Panc1 (cell line): ENCODE results near the gene TBX18. TPM values are rescaled to one million over a fixed set of nuclear protein-coding genes. Genes with fewer than 3 reads are reported as not detected.

Experiments used
- ATAC-seq: fragments of 200-7000 bp; cut with Tn5 transposase; 2 replicates; pipeline ENCODE4 v1.9.1; 2020; ENCODE audit warnings: mild to moderate bottlenecking, moderate library complexity
- BruUV-seq: library from RNA; stranded (reverse); fragments of 400-500 nt; replicated peaks from 2 replicates; lab custom pipeline; 2021; lab: Mats Ljungman, UMichigan
- CTCF ChIA-PET: fragments of 300-600 bp; sonication (Branson Sonifier 250); formaldehyde crosslinking; loops from one replicate; lab custom pipeline; 2022; ENCODE audit warnings: antibody characterized with exemption; lab: Charles Lee
- POLR2A ChIA-PET: fragments of 300-600 bp; sonication (Branson Sonifier 250); formaldehyde crosslinking; loops from one replicate; lab custom pipeline; 2022; ENCODE audit warnings: antibody characterized with exemption; lab: Charles Lee
- DNase-seq: peaks from one replicate; pipeline ENCODE4 v3.0.0-alpha.2; 2010; ENCODE audit warnings: low read depth, low spot score
- H3K27ac ChIP-seq: 2 replicates; pipeline ENCODE4 v1.5.1; 2011; ENCODE audit warnings: mild to moderate bottlenecking, low read length, inconsistent platforms
- H3K27me3 ChIP-seq: fragments of 200-500 bp; sonication (Bioruptor generic); 2 replicates; pipeline ENCODE4 v1.6.0; 2014; ENCODE audit warnings: low read length, inconsistent platforms; ENCODE audit not compliant: control insufficient read depth, insufficient read depth
- H3K36me3 ChIP-seq: fragments of 200-500 bp; sonication (Bioruptor generic); 2 replicates; pipeline ENCODE4 v1.5.1; 2014; ENCODE audit warnings: inconsistent platforms, mild to moderate bottlenecking, low read length, moderate library complexity; ENCODE audit not compliant: control insufficient read depth, insufficient read depth
- H3K4me1 ChIP-seq: 2 replicates; pipeline ENCODE4 v1.5.1; 2011; ENCODE audit warnings: inconsistent platforms, mild to moderate bottlenecking, low read length, moderate library complexity; ENCODE audit not compliant: control insufficient read depth, insufficient read depth
- H3K4me3 ChIP-seq, 2 experiments: 2 replicates each; pipeline ENCODE4 v1.5.1; 2011 to 2012; ENCODE audit warnings: low read depth in 2 of 2, low read length in 2 of 2, mild to moderate bottlenecking in 2 of 2, inconsistent platforms in 1 of 2, moderate library complexity in 1 of 2
- H3K9me3 ChIP-seq: fragments of 200-500 bp; sonication (Bioruptor generic); 2 replicates; pipeline ENCODE4 v1.5.1; 2014; ENCODE audit warnings: low read depth, mild to moderate bottlenecking, inconsistent platforms, low read length, moderate library complexity; ENCODE audit not compliant: control insufficient read depth, insufficient read depth
- CTCF ChIP-seq: fragments of 450-650 bp; IDR thresholded peaks from 2 replicates; pipeline ENCODE4 v1.5.1; 2017; ENCODE audit warnings: mild to moderate bottlenecking
- POLR2AphosphoS5 ChIP-seq: IDR thresholded peaks from 2 replicates; pipeline ENCODE4 v1.6.1; 2012; ENCODE audit warnings: mild to moderate bottlenecking, low read depth, low read length, moderate library complexity
- REST ChIP-seq, 2 experiments: IDR thresholded peaks; 2 replicates each; pipeline ENCODE4 v1.6.1; 2011 to 2012; ENCODE audit warnings: low read depth in 2 of 2, control low read depth in 1 of 2, low read length in 1 of 2, mild to moderate bottlenecking in 1 of 2, moderate library complexity in 1 of 2; ENCODE audit not compliant: insufficient read depth in 1 of 2
- SIN3A ChIP-seq: IDR thresholded peaks from 2 replicates; pipeline ENCODE4 v1.6.1; 2012; ENCODE audit warnings: low read depth, mild to moderate bottlenecking, low read length, moderate library complexity, borderline replicate concordance; ENCODE audit not compliant: insufficient read depth
- TCF7L2 ChIP-seq: IDR thresholded peaks from 2 replicates; pipeline ENCODE4 v1.6.1; 2011; ENCODE audit warnings: mild to moderate bottlenecking, low read depth, low read length, inconsistent platforms
- in situ Hi-C: cut with HindIII; loops from 2 replicates; pipeline ENCODE4 v1.10.0; 2016; ENCODE audit warnings: low sequenced_read_pairs, low pct_unique_long_range_greater_than_20kb
- intact Hi-C: fragments of 100-400 bp; cut with micrococcal nuclease; formaldehyde crosslinking; loops from one replicate; pipeline ENCODE4 v1.10.0; 2022; ENCODE audit not compliant: unreplicated experiment
- total RNA-seq: library from RNA; stranded (reverse); gene quantifications from one replicate; pipeline ENCODE4 v1.2.1, GENCODE V29; 2021; ENCODE audit not compliant: unreplicated experiment

Gene TBX18
- total RNA-seq, 1 experiment from 2014 or later: 10.1 TPM

- intact Hi-C loops (no loop called here), in situ Hi-C loops (no loop called here)
- Histone ChIP-seq H3K27me3 (peaks cover 4% of the 10 kb centered on the region), H3K4me3 (no peak overlapping the region), H3K9me3 (no peaks in the 10 kb centered on the region), H3K27ac (no peak overlapping the region), H3K36me3 (no peaks in the 10 kb centered on the region), H3K4me1 (no peaks in the 10 kb centered on the region)
- BruUV-seq: no TSS peak
- ATAC-seq: no peak
- TF ChIP-seq SIN3A: no peak
- TF ChIP-seq CTCF: no peak
- TF ChIP-seq POLR2AphosphoS5: no peak
- TF ChIP-seq REST (IDR thresholded peaks at IDR 0.05; ENCODE audit: insufficient read depth in 1 of 2, low read depth in 2 of 2, low read length in 1 of 2): no peak
- no peak for TF ChIP-seq TCF7L2
- ChIA-PET CTCF (no interaction called here), POLR2A (no interaction called here)
- DNase-seq: no peak
Measured at GRCh38 chr6:84791233-84791632, 26.8 kb upstream of the TBX18 start.

GRCh38 chr6:84789170-84789569 lies 24.8 kb upstream of the TBX18 start:
- no peaks in the 10 kb centered on the region for H3K9me3 ChIP-seq
- intact Hi-C loops (no loop called here), in situ Hi-C loops (no loop called here)
- peaks cover 8% of the 10 kb centered on the region for H3K27me3 ChIP-seq
- no peak overlapping the region for H3K4me3 ChIP-seq
- ChIA-PET CTCF (no interaction called here), POLR2A (no interaction called here)
- H3K36me3 ChIP-seq: no peaks in the 10 kb centered on the region
- no peaks in the 10 kb centered on the region for H3K4me1 ChIP-seq
- ATAC-seq (no peak), DNase-seq (no peak)
- TF ChIP-seq REST (IDR thresholded peaks at IDR 0.05; ENCODE audit: insufficient read depth in 1 of 2, low read depth in 2 of 2, low read length in 1 of 2) (no peak), CTCF (no peak), SIN3A (no peak), TCF7L2 (no peak), POLR2AphosphoS5 (no peak)
- BruUV-seq: no TSS peak
- no peak overlapping the region for H3K27ac ChIP-seq
